Thymus (tissue), 11 donors: Measurements from ENCODE around the gene DNTTIP2. TPM values are rescaled to one million over a fixed set of nuclear protein-coding genes. Genes with fewer than 3 reads are reported as not detected.

Source experiments
- DNase-seq, 9 donors: peaks; one replicate each; pipeline ENCODE4 v3.0.0-alpha.2; 2013; ENCODE audit warnings: low spot score in 9 of 9, low read depth in 6 of 9, missing footprints in 1 of 9
- H3K27ac ChIP-seq, 2 donors: one replicate each; pipeline ENCODE4 v1.5.1; 2013; ENCODE audit warnings: control low read depth in 1 of 2, low read depth in 1 of 2, low read length in 1 of 2, mild to moderate bottlenecking in 1 of 2, moderate library complexity in 1 of 2
- H3K27me3 ChIP-seq, 2 donors: one replicate each; pipeline ENCODE4 v1.5.1; 2013; ENCODE audit warnings: low read length in 1 of 2; ENCODE audit not compliant: control insufficient read depth in 2 of 2, insufficient read depth in 1 of 2
- H3K36me3 ChIP-seq, 2 donors: one replicate each; pipeline ENCODE4 v1.5.1; 2013; ENCODE audit warnings: low read length in 1 of 2, mild to moderate bottlenecking in 1 of 2, moderate library complexity in 1 of 2; ENCODE audit not compliant: control insufficient read depth in 2 of 2, insufficient read depth in 2 of 2
- H3K4me1 ChIP-seq, 2 donors: one replicate each; pipeline ENCODE4 v1.5.1; 2013; ENCODE audit warnings: low read length in 2 of 2; ENCODE audit not compliant: control insufficient read depth in 2 of 2, insufficient read depth in 2 of 2
- H3K4me3 ChIP-seq, 2 donors: one replicate each; pipeline ENCODE4 v1.5.1; 2013; ENCODE audit warnings: low read length in 2 of 2, control low read depth in 1 of 2, mild to moderate bottlenecking in 1 of 2
- H3K9me3 ChIP-seq, 2 donors: one replicate each; pipeline ENCODE4 v1.5.1; 2013; ENCODE audit warnings: low read length in 1 of 2, mild to moderate bottlenecking in 1 of 2; ENCODE audit not compliant: control insufficient read depth in 2 of 2, insufficient read depth in 1 of 2
- WGBS: extraction: QIAGEN DNeasy Blood & Tissue Kit; methylation state at CpG from one replicate; pipeline ENCODE4 v1.1.7; 2013; 5-methylcytosine and 5-hydroxymethylcytosine counted together
- polyA plus RNA-seq: library from polyadenylated mRNA; stranded (reverse); fragments of 200-250 nt; gene quantifications from one replicate; pipeline ENCODE4 v1.2.3, GENCODE V29; 2013
- total RNA-seq: library from RNA; stranded (reverse); fragments of 120-200 nt; gene quantifications from one replicate; pipeline ENCODE4 v1.2.4, GENCODE V29; 2013
- donor health status: healthy.

The DNTTIP2 gene
- total and polyA plus RNA-seq, 2 donors: 52.5 to 80.6 TPM

- H3K4me1 ChIP-seq: no peaks in the 10 kb centered on the region
Measured at GRCh38 chr1:93824834-93825233, 54.2 kb downstream of the DNTTIP2 start.

GRCh38 chr1:93822730-93823425 lies 56.1 kb downstream of the DNTTIP2 start:
- no peak for DNase-seq
- H3K27ac ChIP-seq: no peak overlapping the region
- 100% methylated on average over 2 of the region's 2 CpGs for WGBS

More at GRCh38 chr1:93824834-93825233, 54.2 kb downstream of the DNTTIP2 start:
- no peaks in the 10 kb centered on the region for H3K36me3 ChIP-seq
- H3K9me3 ChIP-seq: no peaks in the 10 kb centered on the region
- H3K27ac ChIP-seq: no peak overlapping the region
- DNase-seq: no peak
- no peak overlapping the region for H3K4me3 ChIP-seq
- no peaks in the 10 kb centered on the region for H3K27me3 ChIP-seq
- 97% methylated on average over 6 of the region's 6 CpGs for WGBS

GRCh38 chr1:93821423-93822144 lies 57.4 kb downstream of the DNTTIP2 start:
- H3K4me3 ChIP-seq: no peak overlapping the region

More at GRCh38 chr1:93822730-93823425, 56.1 kb downstream of the DNTTIP2 start:
- Histone ChIP-seq H3K4me1 (peaks cover 0 to 9% of the 10 kb centered on the region in 2 donors), H3K36me3 (no peaks in the 10 kb centered on the region), H3K27me3 (no peaks in the 10 kb centered on the region), H3K9me3 (no peaks in the 10 kb centered on the region), H3K4me3 (no peak overlapping the region)

GRCh38 chr1:93820554-93821422 lies 58.2 kb downstream of the DNTTIP2 start:
- no peak for DNase-seq
- no peaks in the 10 kb centered on the region for H3K27me3 ChIP-seq
- peaks cover 0 to 21% of the 10 kb centered on the region in 2 donors for H3K4me1 ChIP-seq
- H3K4me3 ChIP-seq: no peak overlapping the region
- H3K9me3 ChIP-seq: no peaks in the 10 kb centered on the region
- H3K36me3 ChIP-seq: no peaks in the 10 kb centered on the region
- H3K27ac ChIP-seq: no peak overlapping the region
- 95% methylated on average over 10 of the region's 10 CpGs for WGBS

More at GRCh38 chr1:93821423-93822144, 57.4 kb downstream of the DNTTIP2 start:
- H3K27me3 ChIP-seq: no peaks in the 10 kb centered on the region
- H3K9me3 ChIP-seq: no peaks in the 10 kb centered on the region
- no peak overlapping the region for H3K27ac ChIP-seq
- 95% methylated on average over 4 of the region's 4 CpGs for WGBS
- H3K4me1 ChIP-seq: peaks cover 0 to 21% of the 10 kb centered on the region in 2 donors
- no peak for DNase-seq
- H3K36me3 ChIP-seq: no peaks in the 10 kb centered on the region

GRCh38 chr1:93818570-93818959 lies 60.4 kb downstream of the DNTTIP2 start:
- Histone ChIP-seq H3K27me3 (no peaks in the 10 kb centered on the region), H3K9me3 (no peaks in the 10 kb centered on the region), H3K4me1 (peaks cover 0 to 21% of the 10 kb centered on the region in 2 donors), H3K27ac (no peak overlapping the region), H3K4me3 (no peak overlapping the region), H3K36me3 (no peaks in the 10 kb centered on the region)
- no peak for DNase-seq

- Histone ChIP-seq H3K27me3 (no peaks in the 10 kb centered on the region), H3K4me3 (no peak overlapping the region), H3K36me3 (no peaks in the 10 kb centered on the region), H3K27ac (no peak overlapping the region), H3K9me3 (no peaks in the 10 kb centered on the region), H3K4me1 (peaks cover 0 to 21% of the 10 kb centered on the region in 2 donors)
- peak in 2 of 9 donors; percentile 13 to 17 for DNase-seq
- 62% methylated on average over 12 of the region's 12 CpGs for WGBS
Measured at GRCh38 chr1:93817819-93818569, 61.0 kb downstream of the DNTTIP2 start.

GRCh38 chr1:93816970-93817678 lies 61.9 kb downstream of the DNTTIP2 start:
- H3K4me1 ChIP-seq: peaks cover 0 to 21% of the 10 kb centered on the region in 2 donors
- peak in 3 of 9 donors; percentile 13 to 43 (median 24) for DNase-seq
- WGBS: 14% methylated on average over 3 of the region's 3 CpGs

More at GRCh38 chr1:93816970-93817678, 61.9 kb downstream of the DNTTIP2 start:
- Histone ChIP-seq H3K4me3 (no peak overlapping the region), H3K27ac (peak overlapping the region in 1 of 2 donors; percentile 43), H3K36me3 (no peaks in the 10 kb centered on the region), H3K27me3 (no peaks in the 10 kb centered on the region), H3K9me3 (no peaks in the 10 kb centered on the region)
